ENCODE results near the gene TINAGL1.

The TINAGL1 gene

DNA sequence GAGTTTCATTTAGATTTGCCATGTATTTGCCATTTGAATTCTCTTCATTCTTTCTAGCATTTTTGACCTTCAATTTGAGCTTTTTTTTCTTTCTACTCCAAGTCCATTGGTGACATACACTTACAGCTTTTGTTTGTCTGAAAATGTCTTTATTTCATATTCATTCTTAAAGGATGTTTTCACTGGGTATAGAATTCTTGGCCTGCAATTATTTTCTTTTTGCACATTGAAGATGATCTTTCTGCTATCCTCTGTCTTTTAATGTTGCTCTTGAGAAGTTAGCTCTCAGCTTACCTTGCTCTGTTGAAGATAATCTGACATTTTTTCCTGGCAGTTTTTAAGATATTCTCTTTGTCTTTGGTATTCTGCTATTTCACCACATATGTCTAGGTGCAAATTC lies 16.6 kb upstream of the TINAGL1 start:
- H3K27ac ChIP-seq, result no peak overlapping the region
- TF ChIP-seq, protein P1, sequence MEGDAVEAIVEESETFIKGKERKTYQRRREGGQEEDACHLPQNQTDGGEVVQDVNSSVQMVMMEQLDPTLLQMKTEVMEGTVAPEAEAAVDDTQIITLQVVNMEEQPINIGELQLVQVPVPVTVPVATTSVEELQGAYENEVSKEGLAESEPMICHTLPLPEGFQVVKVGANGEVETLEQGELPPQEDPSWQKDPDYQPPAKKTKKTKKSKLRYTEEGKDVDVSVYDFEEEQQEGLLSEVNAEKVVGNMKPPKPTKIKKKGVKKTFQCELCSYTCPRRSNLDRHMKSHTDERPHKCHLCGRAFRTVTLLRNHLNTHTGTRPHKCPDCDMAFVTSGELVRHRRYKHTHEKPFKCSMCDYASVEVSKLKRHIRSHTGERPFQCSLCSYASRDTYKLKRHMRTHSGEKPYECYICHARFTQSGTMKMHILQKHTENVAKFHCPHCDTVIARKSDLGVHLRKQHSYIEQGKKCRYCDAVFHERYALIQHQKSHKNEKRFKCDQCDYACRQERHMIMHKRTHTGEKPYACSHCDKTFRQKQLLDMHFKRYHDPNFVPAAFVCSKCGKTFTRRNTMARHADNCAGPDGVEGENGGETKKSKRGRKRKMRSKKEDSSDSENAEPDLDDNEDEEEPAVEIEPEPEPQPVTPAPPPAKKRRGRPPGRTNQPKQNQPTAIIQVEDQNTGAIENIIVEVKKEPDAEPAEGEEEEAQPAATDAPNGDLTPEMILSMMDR (IDR thresholded peaks at IDR 0.05), result no peak
- TF ChIP-seq ZFX (IDR thresholded peaks at IDR 0.05; ENCODE audit: borderline replicate concordance), result no peak

DNA sequence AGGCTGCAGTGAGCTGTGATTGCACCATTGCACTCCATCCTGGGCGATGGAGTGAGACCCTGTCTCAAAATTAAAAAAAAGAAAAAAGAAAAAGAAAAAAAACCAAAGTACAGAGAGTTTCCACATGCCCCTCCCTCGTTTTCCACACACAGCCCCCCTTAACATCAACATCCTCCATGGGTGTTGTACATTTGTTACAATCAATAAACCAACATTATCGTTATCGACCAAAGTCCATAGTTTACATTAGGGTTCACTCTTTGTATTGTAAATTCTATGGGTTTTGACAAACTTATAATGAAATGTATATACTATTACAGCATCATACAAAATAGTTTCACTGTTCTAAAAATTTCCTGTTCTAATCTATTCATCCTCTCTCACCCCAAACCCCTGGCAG lies 15.9 kb upstream of the TINAGL1 start:
- TF ChIP-seq, protein P1 (IDR thresholded peaks at IDR 0.05), result no peak
- TF ChIP-seq ZFX (IDR thresholded peaks at IDR 0.05; ENCODE audit: borderline replicate concordance), result no peak

DNA sequence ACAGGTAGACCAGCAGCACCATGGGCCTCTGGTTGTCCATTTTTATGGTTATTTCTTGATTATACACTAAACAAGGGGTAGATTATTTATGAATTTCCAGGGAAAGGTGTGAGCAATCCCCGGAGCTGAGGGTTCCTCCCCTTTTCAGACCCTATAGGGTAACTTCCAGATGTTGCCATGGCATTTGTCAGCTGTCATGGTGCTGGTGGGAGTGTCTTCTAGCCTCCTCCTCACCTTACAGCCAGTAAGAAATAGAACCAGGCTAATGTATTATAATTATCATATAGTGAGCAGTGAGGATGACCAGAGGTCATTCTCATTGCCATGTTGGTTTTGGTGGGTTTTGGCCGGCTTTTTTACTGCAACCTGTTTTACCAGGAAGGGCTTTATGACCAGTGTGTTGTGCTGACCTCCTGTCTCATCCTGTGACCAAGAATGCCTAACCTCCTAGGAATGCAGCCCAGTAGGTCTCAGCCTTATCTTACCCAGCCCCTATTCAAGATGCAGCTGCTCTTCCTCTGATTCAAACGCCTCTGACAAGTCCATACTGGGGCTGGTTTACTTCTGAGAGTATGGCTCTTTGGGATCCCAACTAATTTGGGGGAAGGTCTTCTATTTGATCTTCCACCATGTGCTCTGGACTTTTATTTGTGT lies 13.5 kb upstream of the TINAGL1 start:
- no peak for TF ChIP-seq ZFX (IDR thresholded peaks at IDR 0.05; ENCODE audit: borderline replicate concordance)
- TF ChIP-seq, protein P1 (IDR thresholded peaks at IDR 0.05), result no peak
- no peak overlapping the region for H3K27ac ChIP-seq

More for the DNA sequence above, 15.9 kb upstream of the TINAGL1 start:
- no peak overlapping the region for H3K27ac ChIP-seq

DNA sequence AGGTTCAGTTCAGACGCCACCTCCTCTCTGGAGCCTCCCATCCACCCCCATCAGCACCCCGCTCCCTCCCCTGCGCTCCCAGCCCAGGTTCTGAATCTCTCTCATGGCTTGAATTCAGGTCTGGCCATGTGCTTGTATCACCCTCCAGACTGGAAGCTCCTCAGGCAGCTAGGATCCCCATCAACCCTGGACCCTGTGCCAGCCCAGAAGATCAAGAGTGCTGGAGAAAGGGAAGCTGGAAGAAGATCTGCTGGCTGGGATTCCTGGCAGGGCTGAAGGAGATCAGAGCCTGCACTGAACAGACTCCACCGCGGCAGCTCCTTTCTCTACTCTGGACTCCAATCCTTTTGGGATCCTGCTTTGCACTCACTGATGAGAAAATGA lies 11.7 kb upstream of the TINAGL1 start:
- H3K27ac ChIP-seq, result no peak overlapping the region
- TF ChIP-seq, protein P1 (IDR thresholded peaks at IDR 0.05), result no peak
- no peak for TF ChIP-seq ZFX (IDR thresholded peaks at IDR 0.05; ENCODE audit: borderline replicate concordance)

DNA sequence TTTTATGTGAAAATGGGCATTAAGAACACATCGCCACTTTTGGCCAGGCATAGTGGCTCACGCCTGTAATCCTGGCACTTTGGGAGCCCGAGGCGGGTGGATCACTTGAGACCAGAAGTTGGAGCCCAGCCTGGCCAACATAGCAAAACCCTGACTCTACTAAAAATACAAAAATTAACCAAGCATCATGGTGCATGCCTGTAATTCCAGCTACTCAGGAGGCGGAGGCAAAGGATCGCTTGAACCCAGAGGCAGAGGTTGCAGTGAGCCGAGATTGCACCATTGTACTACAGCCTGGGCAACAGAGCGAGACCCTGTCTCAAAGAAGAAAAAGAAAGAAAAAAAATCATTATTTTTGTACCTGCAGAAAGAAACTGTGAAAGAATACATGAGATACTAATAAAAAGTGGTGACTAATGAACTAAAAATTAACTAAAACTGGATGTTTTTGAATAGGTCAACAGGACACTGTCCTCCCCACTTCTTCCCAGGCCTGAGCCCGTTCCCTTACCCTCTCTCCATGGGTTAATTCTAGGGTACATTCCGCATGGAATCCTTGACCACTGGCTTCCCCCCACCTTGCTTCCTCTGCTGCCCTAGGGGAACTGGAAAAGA lies 8.3 kb upstream of the TINAGL1 start:
- no peak overlapping the region for H3K27ac ChIP-seq
- TF ChIP-seq ZFX (IDR thresholded peaks at IDR 0.05; ENCODE audit: borderline replicate concordance), result no peak
- TF ChIP-seq, protein P1 (IDR thresholded peaks at IDR 0.05), result no peak

DNA sequence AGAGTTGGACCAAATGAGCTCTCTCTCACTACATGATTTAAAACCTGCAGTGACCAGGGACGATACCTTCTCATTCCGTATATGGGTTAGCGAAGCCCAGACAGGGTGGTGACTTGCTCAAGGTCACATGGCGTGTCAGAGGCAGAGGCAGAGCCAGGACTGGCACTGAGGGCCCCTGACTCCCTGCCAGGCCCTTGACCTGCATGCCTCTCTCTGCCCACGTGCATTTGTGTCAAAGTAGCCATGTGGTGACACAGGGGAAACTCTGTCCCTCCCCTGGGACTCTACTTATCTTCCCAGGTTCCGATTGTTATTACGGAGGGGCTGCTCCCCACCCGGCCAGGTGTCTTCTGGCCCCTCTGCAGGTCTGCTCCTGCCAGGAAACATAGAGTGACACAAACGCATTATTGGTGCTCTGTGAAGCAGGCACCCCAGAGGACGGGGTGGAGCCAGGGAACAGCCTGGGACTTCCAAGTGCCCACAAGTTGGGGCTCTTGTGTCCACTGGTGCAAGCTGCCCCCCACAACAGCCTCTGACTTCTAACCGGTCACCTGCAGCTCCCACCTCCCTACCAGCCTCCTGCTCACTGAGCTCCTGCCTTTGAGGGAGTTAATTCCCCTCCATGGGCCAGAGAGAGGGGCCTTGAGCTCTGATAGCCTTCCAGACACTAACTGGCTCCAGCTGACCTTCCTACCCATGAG lies 7.3 kb upstream of the TINAGL1 start:
- H3K27ac ChIP-seq, result no peak overlapping the region
- TF ChIP-seq, protein P1 (IDR thresholded peaks at IDR 0.05), result no peak
- no peak for TF ChIP-seq ZFX (IDR thresholded peaks at IDR 0.05; ENCODE audit: borderline replicate concordance)

Data from 22Rv1 (cell line).